ENCODE measurements around the gene SYT17.

SYT17 gene

DNA sequence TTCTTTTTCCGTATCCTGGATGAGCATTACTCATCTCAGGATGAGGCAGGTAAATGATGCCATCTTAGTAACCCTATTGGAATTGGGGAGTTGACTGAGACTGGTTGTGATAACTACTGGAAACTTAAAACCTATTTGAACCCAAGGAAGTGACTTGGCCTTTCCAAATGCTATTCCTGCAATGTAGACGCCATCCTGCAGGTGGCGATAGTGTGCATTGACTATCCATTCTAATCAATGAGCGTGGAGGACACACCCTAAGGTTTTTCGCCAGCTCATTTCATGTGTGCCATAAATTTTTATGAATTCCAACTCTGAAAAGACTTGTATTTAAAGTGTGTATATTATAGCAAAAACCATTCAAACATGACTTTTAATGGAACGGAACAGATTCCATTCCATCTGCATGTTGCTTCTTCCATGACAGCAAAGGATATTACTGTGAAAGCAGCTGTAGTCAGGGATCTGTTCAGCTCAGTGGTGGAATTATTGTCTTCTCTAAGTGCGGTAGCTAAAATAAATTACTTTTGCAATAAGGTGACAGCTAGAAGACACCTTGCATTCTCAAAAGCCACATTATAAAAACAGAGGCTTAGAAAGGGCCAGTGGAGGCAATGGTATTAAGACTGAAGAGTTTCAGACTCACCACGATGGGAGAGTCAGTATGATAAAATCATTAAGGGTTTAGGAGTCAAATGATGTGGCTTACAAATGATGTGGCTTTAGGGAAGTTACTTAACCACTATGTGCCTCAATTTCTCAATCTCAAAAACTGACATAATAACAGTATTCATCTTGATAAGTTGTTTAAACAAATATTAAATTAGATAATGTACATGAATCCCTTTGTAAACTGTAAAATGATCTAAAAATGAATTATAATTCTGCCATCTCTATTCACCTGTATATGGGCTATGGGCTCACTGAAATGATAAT lies 55.5 kb downstream of the SYT17 start:
- DNase-seq: no peak

GRCh38 chr16:19225651-19226050 lies 57.6 kb downstream of the SYT17 start:
- DNase-seq: no peak

DNA sequence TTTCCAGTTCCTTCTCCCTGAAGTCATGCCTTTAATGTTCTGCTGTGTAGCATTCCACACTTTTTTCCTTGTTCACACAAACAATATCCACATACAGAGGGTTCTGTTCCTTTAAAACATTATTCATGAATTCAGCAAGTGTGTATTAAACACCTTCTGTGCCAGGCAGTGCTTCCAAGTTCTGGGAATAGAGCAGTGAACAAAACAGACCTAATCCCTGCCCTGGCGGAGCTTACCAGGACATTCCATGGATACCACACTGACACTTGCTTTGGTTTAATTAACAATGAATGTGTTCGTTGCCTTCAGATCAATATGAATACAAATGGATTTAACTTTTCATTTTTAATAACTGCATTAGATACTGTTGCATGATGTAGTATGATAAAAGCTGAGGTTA lies 59.6 kb downstream of the SYT17 start:
- no peak for DNase-seq

- no peak for DNase-seq
Measured at GRCh38 chr16:19228052-19228451, 60.0 kb downstream of the SYT17 start.

DNA sequence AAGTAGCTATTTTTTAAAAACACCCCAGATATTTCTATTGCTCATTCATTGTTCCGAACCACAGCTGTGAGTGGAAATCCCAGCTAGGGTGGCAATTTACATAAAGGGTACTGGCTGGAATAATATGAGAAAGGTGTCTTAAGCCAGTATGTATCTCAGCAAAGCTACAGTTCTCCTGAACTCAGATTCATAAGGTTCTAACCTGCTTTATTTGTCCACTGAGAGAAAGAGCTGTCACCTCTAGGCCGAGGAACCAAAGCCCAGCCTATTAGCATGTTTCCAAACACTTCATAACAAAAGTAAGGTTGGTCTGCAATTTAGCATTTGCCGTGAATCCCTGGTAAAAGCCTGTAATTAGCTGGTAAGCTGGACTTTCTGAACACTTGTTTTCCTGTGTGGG lies 60.5 kb downstream of the SYT17 start:
- no peak for DNase-seq

DNA sequence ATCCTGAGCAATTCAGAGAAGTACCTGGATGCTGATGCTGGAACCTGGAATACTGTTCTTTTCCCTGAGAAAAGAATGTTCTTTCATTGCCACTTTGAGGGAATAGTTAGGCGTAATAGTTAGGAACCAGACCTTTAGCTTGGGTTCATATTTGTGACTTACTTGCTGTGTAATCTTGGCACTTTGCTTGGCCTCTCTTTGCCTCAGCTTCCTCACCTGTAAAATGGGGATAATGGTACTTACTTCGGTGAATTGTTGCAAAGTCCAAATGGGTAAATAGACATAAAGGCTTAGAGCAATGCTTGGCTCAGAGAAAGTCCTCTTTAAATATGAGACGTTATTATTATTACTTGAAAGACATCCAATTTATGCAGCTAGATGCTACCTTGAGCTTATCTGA lies 62.5 kb downstream of the SYT17 start:
- DNase-seq: no peak

- no peak for DNase-seq
Measured at GRCh38 chr16:19231881-19232280, 63.8 kb downstream of the SYT17 start.

DNA sequence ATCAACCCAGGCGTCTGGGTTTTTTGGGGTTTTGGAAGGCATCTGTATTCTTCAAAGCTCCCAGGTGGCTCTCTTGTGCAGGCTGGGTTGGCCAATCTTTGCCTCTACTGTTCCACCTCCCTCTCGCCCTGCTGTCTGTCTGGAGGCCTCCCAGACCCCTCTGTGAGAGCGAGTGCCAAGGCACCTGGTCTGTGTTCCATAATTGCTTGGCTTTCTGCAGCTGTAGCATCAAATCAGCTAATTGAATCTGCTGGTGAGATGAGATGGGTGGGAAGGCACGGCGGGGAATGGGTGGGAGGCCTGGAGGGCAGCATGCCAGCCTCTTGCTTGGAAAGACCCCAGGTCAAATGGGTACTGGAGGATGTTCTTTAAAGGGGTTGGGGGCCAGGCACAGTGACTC lies 64.9 kb downstream of the SYT17 start:
- no peak for DNase-seq

- no peak for DNase-seq
Measured at GRCh38 chr16:19235478-19235877, 67.4 kb downstream of the SYT17 start.

- no peak for DNase-seq
Measured at GRCh38 chr16:19235886-19236285, 67.8 kb downstream of the SYT17 start.

DNA sequence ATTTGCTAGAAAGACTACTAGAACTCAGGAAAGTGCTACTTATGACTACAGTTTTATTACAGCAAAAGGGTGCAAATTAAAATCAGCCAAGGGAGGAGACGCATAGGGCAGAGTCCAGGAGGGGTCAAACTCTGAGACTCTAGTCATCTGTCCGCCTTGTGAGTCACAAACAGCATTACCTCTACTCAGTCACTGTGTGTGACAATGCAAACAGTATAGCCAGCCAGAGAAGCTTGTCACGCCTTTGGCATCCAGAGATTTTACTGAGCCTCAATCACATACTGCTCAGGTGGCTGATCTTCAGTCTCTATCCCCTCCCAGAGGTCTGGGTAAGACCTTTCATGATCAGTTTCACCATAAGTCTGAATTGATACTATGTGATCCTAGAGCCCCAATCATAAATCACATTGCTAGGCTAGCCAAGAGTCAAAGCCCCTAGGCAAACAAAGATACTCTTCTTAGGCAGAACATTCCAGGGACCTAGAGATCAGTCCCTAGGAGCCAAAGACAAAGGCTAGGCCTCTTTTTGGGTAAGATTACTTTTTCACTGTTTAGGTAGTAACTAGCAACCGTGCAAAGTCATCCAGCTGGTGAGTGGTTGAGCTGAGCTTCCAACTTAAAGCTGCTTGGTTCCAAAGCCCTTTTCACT lies 68.6 kb downstream of the SYT17 start:
- DNase-seq: no peak

DNA sequence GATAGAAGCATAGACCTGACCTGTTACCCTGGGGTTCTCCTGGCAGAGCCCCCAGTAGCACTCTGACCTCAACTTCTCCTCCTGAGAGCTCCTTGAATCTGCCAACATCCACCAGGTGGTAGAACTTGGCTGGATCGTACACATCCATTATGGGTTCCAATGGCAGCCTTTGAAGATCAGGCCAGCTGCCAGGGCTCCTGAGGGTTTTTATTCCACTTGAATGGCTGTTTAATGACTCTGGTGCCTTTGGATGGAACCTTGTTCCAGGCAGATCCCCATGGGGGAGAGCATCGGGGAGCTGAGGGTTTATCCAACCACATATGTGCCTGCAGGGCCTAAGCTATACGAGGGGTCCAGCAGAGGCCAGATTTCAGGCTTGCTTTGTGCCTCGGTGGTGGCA lies 70.4 kb downstream of the SYT17 start:
- DNase-seq: no peak

GRCh38 chr16:19239511-19240155 lies 71.6 kb downstream of the SYT17 start:
- DNase-seq: no peak

GRCh38 chr16:19240494-19240893 lies 72.5 kb downstream of the SYT17 start:
- no peak for DNase-seq

DNA sequence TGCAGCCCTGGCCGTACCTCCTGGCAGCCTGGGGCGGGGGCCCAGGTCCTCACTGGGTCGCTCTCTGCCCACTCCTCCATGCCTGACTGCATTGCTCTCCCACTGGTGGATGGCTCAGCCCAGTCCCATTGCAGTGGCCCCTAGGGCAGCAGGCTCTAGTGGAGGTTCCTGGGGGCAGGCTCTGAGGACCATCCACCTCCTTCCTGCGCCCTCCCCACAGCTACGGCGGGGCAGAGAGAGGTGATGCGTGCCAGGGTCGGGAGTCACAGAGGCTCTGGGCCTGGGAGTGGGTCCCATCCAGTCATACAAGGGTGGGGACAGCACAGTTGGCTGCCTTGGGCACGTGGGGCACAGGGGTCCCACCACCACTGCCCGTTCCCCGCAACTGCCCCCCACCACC lies 73.5 kb downstream of the SYT17 start:
- no peak for DNase-seq

- no peak for DNase-seq
Measured at GRCh38 chr16:19242186-19242585, 74.1 kb downstream of the SYT17 start.

DNA sequence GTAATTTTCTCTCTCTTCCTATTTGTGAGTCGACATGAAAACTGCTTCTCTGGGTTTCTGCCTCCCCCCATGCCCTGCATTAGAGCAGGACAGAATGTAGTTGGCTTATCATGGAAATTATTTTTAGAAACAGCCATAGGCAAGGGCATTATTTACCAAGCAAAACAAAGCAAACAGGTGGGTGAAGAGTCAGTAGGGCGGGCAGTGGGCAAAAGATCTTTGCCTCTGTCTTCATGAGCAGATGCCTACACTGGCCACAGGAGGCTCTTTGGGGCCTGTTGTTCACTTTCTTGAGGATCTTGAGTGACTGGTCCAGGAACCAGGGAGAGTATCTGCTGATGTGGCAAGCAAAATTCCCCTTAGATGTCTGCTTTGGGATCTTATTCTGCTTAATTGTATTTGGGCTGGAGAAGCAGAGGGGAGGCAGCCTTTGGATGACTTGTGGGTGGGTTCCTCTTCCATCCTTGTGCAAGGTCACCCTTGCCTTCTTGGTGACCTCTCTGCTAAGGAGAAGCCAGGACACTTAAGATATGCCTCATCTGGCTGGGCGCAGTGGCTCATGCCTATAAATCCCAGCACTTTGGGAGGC lies 75.0 kb downstream of the SYT17 start:
- DNase-seq: no peak

- DNase-seq: peak; percentile 90
Measured at GRCh38 chr16:19245326-19245925, 77.4 kb downstream of the SYT17 start.

- DNase-seq: no peak
Measured at GRCh38 chr16:19252904-19253303, 84.9 kb downstream of the SYT17 start.

DNA sequence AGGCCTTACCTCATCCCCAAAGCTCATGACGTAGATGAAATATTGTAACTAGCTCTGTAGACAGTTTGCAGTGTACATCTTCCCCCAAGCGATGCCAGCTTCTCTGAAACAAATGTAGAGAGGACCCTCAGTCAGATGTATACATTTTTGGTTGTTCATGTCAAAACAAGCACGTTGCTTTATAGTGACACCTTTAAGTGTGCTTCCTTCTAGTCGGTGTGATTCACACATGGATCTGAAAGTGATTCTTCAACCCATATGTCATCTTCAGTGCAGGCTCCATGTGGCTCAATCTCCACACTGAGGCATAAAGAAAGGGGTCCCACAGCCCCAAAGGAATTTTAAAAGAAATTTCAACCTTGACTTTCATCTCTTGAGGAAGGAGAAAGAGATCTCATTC lies 86.6 kb downstream of the SYT17 start:
- no peak for DNase-seq

DNA sequence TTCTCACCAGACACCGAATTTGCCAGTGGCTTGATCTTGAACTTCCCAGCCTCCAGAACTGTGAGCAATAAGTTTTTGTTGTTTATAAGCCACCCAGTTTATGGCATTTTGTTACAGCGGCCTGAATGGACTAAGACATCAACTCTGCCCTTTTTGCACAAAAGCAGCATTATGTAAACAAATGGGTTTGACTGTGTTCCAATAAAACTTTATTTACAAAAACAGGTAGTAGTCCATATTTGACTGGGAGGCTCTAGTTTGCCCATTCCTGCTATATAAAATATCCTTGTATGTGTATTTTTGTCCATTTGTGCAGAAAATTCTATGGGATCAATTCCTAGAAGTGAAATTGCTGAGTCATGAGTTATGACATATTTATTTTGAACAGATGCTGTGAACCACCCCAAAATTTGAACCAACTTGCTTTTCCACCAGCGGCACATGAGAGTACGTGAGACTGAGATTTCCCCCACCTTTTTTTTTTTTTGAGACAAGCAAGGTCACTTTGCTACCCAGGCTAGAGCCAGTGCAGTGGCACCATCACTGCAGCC lies 96.2 kb downstream of the SYT17 start:
- DNase-seq: no peak

- DNase-seq: no peak
Measured at GRCh38 chr16:19265380-19265930, 97.4 kb downstream of the SYT17 start.
